GM04504 (cell line): Measurements from ENCODE around the gene GPR83.
"Not testable (repeated sequence)": the region's sequence is repeated elsewhere in the genome, so short reads cannot be mapped to it uniquely, and the experiment has no call there.

ENCODE experiments used
- DNase-seq: peaks from one replicate; pipeline ENCODE4 v3.0.0-alpha.2; 2012; ENCODE audit warnings: low read depth

Gene GPR83

DNA sequence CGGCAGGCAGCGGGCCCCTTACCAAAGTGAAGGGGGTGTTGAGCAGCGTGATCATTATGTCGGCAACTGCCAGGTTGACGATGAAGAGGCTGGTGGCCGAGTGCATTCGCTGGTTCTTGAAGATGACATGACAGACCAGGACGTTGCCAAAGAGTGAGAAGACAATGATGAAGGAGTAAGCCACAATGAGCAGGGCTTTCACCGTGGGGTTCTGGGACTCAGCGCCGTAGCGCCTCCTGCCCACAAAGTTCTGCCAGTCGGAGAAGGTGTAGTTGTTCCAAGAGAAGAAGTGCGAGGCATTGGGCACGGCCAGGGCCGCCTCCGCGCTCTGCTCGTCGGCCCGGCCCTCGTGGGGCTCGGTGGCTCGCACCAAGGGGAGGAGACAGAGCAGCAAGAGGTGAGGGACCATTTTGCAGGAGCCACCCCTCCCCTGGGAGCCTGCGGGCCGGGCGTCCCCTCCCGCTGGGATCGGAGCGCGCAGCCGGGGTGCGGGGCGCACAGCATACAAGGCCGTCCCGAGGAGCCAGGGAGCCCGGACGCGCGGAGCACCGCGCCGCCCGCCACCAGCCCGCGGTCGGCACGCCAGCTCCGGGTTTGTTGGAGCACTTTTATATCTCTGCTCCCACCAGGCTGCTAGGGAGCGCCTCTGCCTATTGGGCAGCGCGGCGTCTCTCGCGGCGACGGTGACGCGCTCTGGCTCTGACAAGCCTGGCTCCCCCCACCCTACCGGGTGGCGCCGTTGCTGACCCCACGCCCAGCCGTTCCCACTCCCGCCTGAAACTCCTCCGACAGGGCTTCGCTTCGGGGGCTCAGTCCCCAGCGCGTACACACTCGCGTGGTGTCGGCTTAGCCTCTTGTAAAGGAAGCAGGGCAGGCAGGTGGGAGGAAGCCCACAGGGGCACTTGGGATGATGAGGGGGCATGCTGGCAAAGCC, at the start of gene GPR83:
Gene GPR83 (minus strand): TSS at position 581 of the 934 bp plus-strand sequence. CDS start 172 bp downstream, at position 409.
- no peak for DNase-seq

DNA sequence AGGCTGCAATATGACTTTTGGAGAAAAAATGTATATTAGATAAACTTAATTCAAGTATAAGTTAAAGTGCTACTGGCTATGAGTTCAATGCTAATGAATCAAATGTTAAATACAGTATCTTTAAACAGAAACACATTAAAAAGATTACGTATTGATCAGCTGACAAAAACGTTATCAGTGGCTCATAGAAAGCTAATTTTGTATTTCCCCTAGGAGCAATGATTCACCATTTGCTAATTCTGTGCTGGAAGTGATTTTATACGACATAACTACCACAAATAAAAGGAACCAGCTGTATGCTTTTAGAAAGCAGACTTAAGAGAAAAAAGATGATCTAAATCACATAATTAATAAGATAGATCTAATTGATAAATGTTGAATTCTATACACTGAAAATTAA, 48.8 kb upstream of the GPR83 start:
- DNase-seq = peak; percentile 14

DNA sequence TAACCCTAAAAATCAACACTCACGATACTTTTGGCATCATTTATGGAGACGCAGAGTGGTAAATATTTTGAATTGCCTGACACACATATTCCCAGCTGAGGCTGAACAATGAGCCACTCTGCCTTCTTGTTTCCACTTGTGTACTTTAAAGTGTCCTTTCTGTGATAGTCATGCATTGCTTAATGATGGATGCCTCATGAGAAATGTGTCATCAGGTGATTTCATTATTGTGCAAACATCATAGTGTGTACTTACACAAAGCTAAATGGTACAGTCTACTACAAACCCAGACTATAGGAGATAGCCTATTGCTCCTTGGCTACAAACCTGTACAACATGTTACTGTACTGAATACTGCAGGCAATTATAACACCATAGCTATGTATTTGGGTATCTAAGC, 48.2 kb upstream of the GPR83 start:
- peak; percentile 53 for DNase-seq

DNA sequence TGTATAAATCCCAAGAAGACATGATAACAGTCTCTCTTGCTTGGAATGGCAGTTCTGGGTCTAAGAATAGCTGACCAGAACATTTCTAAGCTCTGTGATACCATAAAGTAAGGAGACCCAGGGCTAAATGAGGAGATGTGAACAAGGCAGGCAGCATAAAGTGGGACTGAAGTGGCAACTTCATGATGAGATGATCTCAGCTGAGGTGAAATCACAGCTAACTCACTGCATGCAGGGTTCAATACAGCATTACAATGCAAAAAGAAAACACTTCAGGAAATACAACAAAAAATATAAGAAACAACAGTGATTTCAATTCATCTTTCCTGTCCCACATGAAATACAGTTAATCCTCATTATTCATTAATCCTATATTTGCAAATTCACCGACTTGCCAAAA, 47.8 kb upstream of the GPR83 start:
- no peak for DNase-seq

DNA sequence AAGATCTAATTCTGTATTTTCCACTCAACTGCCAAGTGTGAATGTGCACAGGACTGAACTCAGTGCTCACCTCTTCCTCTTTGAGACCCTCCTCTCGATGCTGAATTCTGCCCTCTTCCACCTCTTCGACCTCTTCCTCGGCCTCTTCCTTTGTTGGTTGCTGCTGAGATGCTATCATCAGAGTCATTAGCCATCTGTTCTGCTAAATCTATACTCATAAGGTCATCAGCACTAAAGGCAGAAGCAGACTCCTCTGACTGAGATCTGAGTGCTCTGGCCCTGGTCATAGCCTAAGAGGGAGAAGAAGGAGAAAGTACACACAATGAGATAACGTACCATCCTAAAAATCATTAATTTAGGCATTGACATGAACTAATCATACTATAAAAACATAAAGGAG, 45.9 kb upstream of the GPR83 start:
- DNase-seq = no peak

DNA sequence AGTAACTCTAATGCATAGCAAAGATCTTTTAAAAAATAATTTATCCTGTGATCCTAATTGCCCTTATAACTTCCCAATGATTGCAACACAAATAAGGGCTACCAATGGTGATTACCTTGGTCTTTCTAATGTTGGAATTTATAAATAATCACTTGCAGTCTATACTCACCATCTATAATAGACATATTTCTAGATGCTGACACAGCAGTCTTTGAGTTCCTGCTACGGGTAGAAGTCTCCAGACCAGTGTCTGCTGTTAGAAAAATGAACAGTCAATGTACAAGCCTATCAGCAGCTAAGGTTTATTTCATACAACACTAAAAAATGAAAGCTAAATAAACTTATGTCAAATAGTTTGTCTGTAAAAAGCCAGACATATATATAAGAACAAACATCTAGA, 44.4 kb upstream of the GPR83 start:
- DNase-seq = no peak

DNA sequence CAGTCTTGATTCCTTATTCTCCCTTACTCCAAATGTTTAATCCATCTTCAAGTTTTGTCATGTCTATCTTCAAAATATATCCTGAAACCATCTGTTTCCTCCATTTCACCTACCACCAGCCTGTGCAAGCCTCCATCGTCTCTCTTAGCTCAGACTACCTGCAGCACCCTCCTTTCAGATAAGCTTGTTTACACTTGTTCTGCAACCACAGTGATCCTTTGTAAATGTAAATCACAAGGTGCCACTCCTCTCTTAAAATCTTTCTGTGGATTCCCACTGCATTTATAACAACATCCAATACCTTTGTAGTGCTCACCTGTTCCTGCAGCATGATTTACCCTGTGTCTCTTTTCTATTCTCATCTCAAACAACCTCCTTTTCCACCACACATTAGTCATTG, 31.8 kb upstream of the GPR83 start:
- no peak for DNase-seq

DNA sequence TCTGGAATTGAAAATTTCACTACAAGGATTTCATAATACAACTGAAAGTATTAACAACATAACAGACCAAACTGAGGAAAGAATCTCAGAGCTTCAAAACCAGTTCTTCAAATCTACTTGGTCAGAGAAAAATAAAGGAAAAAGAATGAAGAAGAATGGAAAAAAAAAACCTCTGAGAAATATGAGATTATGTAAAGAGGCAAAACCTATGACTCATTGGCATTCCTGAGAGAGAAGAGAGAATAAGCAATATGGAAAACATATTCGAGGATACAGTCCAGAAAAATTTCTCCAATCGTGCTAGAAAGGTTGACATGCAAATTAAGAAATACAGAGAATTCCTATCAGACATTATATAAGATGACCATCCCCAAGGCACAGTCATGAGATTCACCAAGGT, 23.4 kb upstream of the GPR83 start:
- no peak for DNase-seq

DNA sequence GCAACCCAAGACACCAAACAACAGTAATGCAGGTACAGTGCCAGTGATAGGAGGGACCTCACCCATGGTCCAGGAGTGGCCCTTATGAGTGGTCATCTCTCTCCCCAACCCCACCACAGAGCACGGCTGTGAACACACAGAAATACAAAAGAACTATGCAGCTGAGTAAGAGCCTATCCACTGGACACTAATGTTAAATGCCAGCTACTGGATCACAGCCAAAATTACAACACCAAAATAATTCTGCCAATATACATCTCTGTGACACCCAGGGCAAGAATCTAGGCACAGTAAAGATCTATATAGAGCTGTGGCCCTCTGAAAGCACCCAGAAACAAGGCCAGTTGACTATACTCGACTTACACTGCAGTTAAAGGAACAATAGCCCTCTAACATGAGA, 22.8 kb upstream of the GPR83 start:
- DNase-seq = no peak

DNA sequence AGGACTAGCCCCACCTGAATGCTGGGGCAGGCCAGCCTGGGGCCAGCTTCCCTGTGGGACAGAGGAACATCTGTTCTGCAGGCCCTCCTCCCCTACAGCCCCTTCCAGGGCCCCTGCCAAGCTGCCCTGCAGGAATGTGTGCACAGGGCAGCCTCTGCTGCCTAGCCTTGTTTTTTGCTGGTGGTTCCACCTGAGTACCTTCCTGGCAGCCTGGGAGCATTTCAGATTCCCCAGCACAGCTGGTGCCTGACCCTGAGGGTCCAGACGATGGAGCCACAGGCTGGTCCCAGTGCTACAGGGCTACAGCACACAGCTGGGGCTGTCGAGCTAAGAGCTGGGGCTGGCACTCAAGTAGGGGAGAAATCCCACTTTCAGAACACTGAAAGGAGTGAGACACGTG, 22.3 kb upstream of the GPR83 start:
- DNase-seq = no peak

DNA sequence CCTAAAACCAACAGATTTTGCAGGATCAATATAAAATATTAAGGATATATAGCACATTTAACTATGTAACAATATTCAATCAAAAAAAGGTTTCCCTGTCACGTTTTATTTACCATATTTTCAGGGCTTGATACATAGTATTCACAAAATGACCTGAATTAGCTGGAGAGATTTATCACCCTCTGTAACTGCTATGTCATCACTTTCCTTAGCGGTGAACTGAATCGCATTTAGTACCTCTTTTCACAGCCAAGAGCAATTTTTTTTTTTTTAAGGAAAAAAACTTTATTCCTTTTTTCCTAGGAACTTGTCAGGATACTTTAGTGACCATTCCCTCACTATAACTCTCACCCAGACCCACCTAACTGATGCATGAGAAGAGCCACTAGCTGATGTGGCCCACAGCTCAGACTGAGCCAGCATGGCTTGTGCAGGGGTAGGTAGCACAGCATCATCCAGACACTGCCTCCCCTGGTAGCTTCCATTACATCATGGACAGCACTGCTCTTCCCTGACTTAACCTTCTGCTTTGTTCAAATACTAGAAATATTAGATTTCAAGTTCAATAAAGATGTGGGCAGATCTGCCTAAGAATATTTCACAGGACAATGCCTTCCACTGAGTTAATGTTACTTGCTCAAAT, 17.0 kb upstream of the GPR83 start:
- DNase-seq = no peak

DNA sequence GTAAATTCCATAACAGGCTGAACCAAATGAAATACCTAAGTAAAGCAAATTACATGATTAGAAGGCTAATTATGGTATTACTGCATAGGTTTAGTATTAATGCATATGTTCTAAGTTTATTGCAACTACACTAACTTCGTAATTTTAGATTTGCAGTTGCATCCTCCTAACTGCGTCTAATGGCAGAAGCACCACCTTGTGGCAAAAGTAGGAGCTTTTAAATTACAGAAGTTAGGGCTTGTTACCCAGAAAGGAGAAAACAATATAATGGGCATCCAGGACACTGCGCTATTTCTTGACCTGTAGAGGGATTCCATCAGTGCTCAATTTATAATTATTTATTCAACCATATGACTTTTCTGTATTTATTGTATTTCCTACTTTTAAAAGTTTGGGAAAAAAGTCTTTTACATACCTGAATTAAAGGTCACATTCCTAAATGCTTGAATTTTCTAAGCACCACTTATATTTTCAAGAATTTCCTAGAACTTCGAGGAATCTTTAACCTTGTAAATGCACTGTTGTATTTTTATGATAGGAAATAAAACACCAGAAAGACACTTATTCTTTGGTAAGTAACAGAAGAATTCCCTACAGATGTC, 16.3 kb upstream of the GPR83 start:
- no peak for DNase-seq

DNA sequence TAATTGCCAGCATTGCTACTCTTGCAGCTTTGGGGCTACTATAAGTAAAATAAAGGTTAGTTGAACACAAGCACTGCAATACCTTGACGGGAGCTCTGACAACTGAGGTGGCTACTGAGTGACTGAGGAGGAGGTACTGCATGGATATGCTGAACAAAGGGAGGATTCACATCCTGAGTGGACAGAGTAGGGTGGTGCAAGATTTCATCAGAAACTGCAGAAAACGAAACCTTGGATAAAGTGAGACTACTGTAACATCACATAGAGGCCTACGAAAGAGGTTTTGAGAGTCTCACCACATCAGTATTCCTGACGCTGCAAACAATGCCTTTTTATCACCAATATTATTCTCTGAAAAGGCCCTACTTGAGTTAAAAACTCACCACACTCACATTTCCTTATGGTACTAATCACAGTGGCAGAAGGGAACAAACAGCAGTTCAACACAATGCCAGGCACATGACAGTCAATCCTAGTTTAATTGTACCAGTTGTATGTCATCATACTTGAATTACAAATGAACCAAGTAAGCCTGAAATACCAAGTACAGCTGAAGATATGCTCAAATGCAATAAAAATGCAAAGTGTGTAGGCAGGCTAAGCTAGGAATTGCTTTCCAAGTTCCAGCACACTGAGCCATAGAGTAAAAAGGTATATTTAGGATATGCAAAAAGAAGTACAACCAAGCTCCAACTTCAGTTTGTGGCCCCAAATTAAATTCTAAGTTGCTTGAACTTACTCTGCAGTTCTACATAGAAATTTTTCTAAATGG, 4.0 kb upstream of the GPR83 start:
- no peak for DNase-seq

DNA sequence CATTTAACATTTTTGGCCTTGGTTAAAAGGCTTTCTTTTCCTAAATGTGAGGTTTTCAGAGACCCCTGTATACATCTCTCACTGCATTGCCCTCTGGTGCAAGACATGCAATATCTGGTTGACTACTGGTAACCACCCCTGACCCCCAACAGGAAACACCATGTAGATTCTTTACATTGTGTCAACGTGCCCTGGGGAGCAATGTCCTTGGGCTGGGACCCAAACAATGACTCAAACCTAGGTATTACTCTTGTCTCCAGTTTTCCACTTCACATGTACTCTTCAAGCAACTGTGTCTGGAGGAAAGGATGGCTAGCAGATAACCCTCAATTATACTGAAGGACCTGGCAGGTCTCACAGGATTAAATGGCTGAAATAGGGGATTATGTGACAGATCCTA, 1.1 kb upstream of the GPR83 start:
- DNase-seq = no peak

DNA sequence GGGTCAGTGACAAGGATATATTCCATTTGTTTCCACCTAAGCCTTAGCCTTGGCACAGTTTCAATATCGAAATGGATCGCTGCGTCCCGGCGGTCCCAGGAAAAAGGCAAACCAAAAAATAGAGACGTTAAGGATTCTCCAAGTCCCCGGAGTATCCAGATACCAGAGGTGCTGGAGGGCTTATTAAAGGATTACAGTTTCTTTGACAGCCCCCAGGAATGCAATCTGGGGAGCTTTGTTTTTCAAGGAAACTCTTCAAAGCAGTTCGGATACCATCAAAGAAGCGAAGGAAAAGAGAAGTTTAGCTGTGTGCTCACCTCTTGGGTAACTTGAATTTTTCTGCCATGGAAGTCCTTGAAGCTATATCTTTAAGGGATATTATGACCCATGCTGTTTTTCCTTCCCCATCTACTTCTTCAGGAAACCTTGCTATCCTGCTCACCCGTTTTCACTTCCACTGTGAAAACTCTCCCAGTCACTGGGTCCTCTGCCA, 600 bp upstream of the GPR83 start:
- no peak for DNase-seq

DNA sequence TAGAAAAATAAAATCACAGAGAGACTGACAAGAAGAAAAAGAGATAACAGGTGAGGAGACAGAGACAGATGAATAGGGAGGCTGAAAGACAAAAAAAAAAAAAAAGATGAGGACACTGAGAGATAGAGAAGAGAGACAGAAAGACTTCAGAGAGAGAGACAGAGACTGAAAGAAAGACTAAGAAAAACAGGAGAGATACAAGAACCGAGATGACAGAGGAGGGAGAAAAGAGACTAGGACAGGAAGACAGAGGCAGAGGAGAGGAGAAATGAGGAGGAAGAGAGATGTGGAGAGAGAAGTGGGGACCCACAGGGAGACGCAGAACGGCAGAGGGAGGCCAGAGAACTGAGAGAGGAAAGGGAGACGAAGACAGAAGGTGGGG, 771 bp downstream of the GPR83 start:
- no peak for DNase-seq

DNA sequence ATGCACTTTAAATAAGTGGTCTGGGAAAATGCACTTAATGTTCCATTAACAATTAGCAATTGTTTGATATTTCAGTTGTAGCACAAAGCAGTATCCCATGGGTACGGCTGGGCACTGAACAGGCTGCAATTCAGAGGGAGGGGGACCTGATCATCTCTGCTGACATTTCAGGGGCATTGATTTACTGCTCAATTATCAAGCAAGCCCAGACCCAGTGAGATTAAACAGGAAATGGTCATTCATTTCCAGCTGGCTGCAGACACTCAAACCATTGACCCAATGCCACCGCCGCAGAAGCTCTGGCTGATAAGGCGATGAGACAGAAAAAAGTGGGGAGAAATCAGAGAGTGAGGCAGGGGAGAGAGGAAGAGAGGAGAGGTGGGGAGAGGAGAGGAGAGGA, 1.2 kb downstream of the GPR83 start:
- no peak for DNase-seq

DNA sequence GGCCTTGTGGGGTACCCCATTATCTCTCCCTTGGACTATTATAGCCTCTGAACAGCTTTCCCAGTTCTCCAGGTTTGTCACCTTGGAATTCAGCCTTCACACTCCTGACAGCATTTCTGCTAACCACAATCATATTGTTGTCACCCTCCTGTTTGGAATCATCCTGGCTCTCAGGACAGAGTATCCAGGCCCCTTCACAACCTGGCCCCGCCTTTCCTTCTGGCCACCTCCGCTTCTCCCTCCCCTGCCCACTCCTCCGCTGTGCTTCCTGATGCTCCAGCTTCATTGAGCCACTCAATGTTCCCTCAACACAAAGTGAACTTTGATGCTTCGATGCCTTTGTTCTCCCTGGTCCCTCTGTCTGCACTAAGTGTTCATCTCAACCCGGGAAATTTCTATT, 3.1 kb downstream of the GPR83 start:
- DNase-seq = no peak

DNA sequence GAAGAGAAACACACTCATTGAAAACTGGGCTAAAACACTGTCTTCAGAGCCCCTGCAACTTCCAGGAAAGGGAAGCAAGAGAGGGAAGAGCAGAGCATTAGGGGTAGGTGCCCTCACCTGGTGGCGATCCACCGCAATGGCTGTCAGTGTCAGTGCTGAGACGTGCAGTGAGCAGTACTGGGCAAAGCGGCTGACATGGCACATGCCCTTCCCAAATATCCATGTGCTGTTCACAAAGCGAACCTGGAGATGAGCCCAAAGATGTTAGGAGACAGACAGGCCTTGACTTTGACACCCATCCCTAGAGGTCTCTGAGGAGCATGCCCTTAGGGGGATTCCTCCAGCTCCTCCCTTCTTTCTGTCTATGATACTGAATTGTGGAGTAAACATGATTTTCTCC, 4.9 kb downstream of the GPR83 start:
- no peak for DNase-seq

DNA sequence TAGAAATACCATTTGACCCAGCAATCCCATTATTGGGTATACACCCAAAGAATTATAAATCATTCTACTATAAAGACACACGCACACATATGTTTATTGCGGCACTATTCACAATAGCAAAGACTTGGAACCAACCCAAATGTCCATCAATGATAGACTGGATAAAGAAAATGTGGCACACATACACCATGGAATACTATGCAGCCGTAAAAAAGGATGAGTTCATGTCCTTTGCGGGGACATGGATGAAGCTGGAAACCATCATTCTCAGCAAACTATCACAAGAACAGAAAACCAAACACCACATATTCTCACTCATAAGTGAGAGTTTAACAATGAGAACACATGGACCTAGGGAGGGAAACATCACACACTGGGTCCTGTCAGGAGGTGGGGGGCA, 9.3 kb downstream of the GPR83 start:
- DNase-seq = not testable (repeated sequence)

DNA sequence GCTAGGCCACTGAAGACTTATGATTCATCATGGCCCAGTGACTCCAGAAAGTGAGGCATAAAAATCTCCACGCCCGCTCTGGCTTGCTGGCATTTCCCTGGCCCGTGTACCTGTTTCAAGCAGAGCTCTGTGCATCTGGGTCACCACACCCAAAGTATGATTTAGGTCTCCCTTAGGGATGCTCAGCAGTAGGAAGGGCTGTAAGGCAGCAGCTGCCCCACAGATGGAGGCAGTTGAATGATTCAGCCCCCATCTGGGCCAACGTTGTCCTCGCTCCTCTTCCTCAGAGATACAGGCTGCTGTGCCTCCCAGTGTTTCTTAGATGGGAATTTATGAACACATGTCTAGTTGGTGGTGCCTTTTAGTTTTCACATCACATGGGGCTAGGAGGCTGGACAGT, 21.6 kb downstream of the GPR83 start:
- DNase-seq = no peak

DNA sequence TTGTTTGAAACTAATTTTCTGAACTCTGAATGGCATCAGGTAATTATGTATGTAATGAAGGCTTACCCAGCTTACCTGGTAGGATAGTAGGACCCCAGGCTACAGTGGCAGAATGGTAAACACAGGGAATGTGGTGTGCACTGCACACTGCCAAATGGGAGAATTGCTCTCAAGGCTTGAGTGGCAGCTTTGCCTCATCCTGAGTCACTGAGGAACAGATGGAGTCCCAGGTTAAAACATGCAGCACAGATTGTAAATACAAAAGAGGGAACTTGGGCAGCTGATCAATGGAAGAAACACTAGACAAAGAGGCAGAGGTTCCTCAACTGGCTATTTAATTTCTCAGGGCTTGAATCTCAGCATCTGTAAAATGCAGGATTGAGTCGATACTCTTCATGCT, 24.4 kb downstream of the GPR83 start:
- DNase-seq = no peak
